ENCODE results near the gene MARCHF5.

DNA sequence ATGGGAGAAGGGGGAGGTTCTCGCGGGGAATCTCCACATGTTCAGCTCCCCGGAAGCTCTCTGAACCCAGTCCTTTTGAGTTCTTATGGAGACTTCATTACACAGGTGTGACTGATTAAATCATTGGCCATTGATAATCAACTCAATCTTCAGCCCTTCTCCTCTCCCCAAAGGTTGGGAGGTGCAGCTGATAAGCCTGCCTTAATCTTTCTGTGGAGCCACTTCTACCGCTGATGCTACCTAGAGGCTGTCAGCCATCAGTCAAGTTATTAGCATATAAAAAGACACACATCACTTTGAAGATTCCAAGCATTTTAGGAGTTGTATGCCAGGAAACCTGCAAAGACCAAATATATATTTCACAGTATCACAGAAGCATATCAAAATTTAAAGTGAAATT is 91.7 kb downstream of the MARCHF5 start:
- TF ChIP-seq POLR2A (IDR thresholded peaks at IDR 0.05): no peak
- TF ChIP-seq, protein P1, sequence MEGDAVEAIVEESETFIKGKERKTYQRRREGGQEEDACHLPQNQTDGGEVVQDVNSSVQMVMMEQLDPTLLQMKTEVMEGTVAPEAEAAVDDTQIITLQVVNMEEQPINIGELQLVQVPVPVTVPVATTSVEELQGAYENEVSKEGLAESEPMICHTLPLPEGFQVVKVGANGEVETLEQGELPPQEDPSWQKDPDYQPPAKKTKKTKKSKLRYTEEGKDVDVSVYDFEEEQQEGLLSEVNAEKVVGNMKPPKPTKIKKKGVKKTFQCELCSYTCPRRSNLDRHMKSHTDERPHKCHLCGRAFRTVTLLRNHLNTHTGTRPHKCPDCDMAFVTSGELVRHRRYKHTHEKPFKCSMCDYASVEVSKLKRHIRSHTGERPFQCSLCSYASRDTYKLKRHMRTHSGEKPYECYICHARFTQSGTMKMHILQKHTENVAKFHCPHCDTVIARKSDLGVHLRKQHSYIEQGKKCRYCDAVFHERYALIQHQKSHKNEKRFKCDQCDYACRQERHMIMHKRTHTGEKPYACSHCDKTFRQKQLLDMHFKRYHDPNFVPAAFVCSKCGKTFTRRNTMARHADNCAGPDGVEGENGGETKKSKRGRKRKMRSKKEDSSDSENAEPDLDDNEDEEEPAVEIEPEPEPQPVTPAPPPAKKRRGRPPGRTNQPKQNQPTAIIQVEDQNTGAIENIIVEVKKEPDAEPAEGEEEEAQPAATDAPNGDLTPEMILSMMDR (IDR thresholded peaks at IDR 0.05): no peak
